Measurements from ENCODE around the gene VWF.

Gene VWF

GRCh38 chr12:5984873-5985272 is 139.6 kb downstream of the VWF start:
- TF ChIP-seq CTCF (conservative IDR thresholded peaks at IDR 0.05; ENCODE audit: low read depth), result no peak
- POLR2A ChIA-PET (ENCODE audit: low non-redundant PET), result no interaction called here
- H3K27ac ChIP-seq, result no peak overlapping the region
- CTCF ChIA-PET, result no interaction called here
- DNase-seq (ENCODE audit: low spot score), result no peak

- DNase-seq (ENCODE audit: low spot score), result no peak
- no peak overlapping the region for H3K27ac ChIP-seq
- ChIA-PET POLR2A (ENCODE audit: low non-redundant PET) (no interaction called here), CTCF (interaction anchor here (1.0 kb wide), 1 partner anchor 56 kb away, joined by 3 read pairs; no protein-coding TSS in a partner anchor)
- no peak for TF ChIP-seq CTCF (conservative IDR thresholded peaks at IDR 0.05; ENCODE audit: low read depth)
These were observed 142.4 kb downstream of the VWF start for GRCh38 chr12:5982106-5982505.

GRCh38 chr12:5977556-5977955 is 146.9 kb downstream of the VWF start:
- ChIA-PET CTCF (interaction anchor here (2.8 kb wide), 1 partner anchor 11 kb away, joined by 10 read pairs; no protein-coding TSS in a partner anchor), POLR2A (ENCODE audit: low non-redundant PET) (no interaction called here)
- DNase-seq (ENCODE audit: low spot score), result no peak
- no peak overlapping the region for H3K27ac ChIP-seq
- no peak for TF ChIP-seq CTCF (conservative IDR thresholded peaks at IDR 0.05; ENCODE audit: low read depth)

GRCh38 chr12:5976711-5977110 is 147.8 kb downstream of the VWF start:
- no peak overlapping the region for H3K27ac ChIP-seq
- ChIA-PET CTCF (interaction anchor here (2.8 kb wide), 1 partner anchor 12 kb away, joined by 10 read pairs; no protein-coding TSS in a partner anchor), POLR2A (ENCODE audit: low non-redundant PET) (no interaction called here)
- DNase-seq (ENCODE audit: low spot score), result no peak
- TF ChIP-seq CTCF (conservative IDR thresholded peaks at IDR 0.05; ENCODE audit: low read depth), result no peak

- H3K27ac ChIP-seq, result no peak overlapping the region
- no peak for TF ChIP-seq CTCF (conservative IDR thresholded peaks at IDR 0.05; ENCODE audit: low read depth)
- ChIA-PET CTCF (interaction anchor here (0.7 to 2.8 kb wide), 2 partner anchors 12 to 182 kb away, joined by 6 to 10 read pairs; no protein-coding TSS in a partner anchor), POLR2A (ENCODE audit: low non-redundant PET) (no interaction called here)
- no peak for DNase-seq (ENCODE audit: low spot score)
These were observed 148.3 kb downstream of the VWF start for GRCh38 chr12:5976196-5976595.

- no peak overlapping the region for H3K27ac ChIP-seq
- TF ChIP-seq CTCF (conservative IDR thresholded peaks at IDR 0.05; ENCODE audit: low read depth), result no peak
- ChIA-PET CTCF (interaction anchor here (0.5 to 1.7 kb wide), 2 partner anchors 9 to 15 kb away, joined by 3 to 5 read pairs; no protein-coding TSS in a partner anchor), POLR2A (ENCODE audit: low non-redundant PET) (no interaction called here)
- no peak for DNase-seq (ENCODE audit: low spot score)
These were observed 150.9 kb downstream of the VWF start for GRCh38 chr12:5973461-5974115.

Data from RWPE1 (cell line).